Measurements from ENCODE around the gene TOMM22.
A peak's percentile ranks its signal among the peaks of the same experiment; 100 is the strongest.

The TOMM22 gene

DNA sequence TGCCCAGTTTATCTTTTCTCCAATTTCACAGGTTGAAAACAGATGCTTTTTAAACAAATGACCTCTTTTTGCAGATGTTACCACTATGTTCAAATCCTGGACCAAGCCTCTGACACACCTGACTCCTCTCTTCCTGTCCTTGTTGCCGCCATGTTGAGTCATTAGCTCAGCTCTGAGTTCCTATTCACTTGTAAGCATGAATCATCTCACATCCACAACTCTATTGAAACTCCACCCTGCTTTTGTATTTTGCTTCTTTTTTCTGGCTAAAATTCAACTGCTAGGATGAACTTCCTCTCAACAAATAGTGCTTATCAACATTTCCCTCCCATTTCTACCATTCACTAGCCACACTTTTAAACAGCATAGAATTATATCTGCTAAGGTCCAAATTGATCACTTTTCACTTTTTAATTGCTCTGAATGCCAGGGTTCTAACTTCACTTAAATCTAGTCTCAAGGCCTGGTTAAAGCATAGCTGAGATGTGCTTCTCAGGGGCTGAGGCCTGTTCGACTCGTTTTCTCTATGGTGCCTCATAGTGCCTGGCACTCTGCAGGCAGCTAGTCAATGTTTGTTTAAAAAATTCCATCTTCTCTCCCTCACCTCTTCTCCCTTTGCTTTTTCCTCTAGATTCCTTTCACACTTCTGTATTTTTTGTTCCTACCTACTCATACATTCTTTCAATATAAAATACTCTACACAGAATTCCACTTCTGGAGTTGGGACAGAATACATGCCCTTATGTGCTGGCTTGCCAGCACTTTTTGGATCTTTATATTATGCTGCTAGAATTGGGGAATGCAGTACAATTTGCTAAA is 15.1 kb downstream of the TOMM22 start:
- DNase-seq, result peak; percentile 67

DNA sequence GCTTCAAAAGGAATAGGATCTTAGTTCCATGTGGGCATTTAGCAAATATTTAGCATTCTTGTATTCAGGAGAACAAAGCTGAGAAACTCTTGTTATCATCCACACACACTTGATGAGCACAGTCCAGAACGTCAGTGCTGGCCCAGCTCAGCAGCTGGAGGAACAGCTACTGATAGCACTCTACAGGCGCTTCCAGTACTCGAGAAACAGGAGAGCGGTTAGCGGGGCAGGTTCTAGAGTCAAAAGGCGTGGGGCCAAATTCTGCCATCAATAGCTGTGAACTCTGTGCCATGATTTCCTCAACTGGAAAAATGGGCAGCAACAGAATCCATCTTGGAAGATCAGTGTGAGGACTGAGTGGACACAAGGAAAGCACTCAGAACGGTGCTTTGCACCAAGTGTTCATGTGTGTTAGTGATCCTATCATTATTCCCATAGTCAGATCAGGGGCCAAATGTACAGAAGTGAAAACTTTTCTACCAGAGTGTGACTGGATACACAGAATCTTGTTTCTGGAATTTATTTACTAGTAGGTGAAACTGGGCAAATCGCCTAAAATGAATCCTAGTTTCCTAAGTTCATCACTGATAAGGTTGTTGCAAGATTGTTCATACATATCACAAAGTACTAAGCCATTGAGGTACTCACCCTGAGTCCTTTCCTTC is 15.8 kb downstream of the TOMM22 start:
- DNase-seq, result peak; percentile 6

DNA sequence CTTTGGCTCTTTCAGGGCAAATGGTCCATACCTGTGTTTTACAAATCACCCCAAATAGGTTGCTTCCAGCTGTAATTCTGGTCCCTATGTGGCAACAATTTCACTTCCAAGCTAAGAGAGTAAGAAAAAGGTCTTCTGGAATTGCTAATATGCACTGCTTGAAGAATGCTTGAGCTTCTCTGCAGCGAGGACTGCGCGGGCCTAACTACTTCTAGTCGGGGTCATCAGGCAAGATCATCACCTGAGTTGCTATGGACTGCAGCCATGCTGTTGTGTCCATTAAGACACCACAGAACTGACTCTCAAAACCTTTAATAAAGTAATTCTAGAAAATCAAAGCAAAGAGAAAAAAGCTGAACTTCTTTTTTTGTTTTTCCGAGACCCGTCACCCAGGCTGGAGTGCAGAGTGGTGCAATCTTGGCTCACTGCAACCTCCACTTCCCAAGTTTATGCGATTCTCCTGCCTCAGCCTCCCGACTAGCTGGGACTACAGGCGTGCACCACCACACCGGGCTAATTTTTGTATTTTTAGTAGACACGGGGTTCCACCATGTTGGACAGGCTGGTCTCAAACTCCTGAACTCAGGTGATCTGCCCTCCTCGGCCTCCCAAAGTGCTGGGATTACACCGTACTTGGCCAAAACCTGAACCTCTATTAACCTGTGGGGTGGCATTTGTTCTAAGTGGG is 16.8 kb downstream of the TOMM22 start:
- DNase-seq, result no peak

DNA sequence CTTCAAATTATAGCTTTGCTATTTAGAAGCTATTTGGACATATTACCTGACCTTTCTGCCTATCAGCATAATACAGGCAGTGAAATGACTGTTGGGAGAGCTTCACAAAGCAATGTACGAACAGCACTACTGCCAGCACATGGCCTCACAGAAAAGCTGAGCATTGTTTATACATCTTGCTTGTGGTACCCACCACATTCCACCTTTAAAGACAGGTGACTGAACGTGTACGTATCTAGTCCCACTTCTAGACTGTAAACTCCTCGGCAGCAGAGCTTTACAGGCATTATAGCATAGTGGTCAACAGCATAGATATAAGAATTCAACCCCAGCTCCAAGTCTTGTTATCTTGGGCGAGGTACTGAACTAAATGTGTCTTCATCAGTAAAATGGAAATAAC is 17.4 kb downstream of the TOMM22 start:
- no peak for DNase-seq

DNA sequence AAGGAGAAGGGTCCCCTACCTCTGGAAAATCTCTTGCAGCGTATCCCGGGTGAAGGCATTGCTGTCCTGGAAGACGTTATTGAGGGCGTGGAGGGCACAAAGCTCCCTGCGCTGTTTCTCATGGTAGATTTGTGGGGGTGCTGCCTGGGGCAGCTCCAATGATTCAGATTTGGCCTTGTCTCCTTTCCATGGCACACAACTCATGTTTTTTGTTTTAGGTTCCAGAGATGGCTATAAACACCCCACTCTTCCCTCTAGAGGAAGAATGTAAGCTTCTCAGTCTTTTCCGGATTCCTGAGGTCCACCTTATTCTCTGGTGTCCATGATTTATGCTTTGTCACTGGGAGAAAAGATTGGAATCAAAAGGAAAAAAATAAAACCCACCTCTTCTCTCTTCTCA is 18.0 kb downstream of the TOMM22 start:
- DNase-seq, result peak; percentile 45

DNA sequence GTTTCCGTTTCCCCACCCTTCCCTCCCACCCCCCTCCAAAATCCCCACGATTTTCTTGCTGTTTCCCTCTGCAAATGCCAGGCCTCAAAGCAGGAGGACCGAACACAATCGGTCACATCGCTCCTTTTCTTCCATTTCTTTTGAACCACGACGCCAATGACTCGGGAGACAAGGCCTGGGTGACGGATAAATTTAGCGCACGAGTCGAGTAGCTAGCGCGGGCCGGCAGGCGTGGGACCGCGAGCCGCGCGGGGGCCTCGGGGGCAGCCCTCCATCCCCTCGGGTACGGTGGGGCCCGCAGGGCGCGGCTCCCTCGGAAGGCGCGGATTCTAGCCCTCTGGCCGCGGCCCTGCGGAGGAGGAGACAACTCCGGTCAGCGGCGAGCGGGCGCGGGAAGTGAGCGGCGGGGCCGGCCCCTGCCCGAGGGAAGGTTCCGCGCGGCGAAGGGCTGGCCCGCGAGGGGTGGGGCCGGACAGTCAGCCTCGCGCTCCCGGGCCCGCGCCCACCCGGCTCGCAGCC is 18.6 kb downstream of the TOMM22 start:
- DNase-seq, result no peak

DNA sequence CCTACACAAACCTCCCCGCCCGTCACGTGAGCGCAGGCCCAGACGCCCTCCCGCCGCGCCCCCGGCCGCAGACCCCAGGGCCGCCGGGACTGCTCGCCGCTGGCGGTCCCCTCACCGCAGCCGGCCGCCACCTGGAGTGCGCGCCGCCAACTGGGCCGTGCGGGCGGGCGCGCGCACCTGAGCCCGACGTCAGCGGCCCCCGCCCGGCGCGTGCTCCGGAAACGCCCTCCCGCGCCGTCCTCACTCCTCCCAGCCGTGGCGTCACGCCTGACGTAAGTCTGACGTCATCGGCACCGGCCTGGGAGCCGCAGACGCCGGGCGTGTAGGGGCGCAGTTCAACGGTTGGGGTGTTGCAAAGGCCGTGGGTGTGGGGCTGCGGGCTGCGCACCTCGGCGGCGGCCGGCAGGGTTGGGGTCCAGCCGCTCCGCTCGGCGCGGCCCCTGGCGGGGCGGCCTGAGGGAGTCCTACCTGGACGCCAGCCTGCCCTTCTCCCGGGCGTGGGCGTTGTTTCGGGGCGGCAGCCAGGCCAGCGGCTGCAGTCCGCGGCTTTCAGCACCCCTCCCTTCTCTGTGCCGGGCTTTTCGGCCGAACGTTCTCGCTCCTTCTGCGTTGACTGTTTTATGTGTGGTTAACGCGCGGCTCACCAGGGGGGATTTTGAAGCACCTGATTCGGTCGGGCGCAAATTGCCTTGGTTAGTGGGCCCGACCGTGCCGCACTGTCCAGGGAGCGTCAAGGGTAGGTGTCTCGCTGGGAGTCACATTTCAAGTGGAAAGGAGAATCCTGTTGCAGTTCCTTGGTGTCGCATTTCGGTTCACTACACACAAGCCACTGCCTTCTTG is 19.3 kb downstream of the TOMM22 start, which contains the start of gene JOSD1:
JOSD1 (minus strand) TSS at position 155 of the 840 bp plus-strand sequence. CDS start 956 bp downstream, outside the sequence.
- DNase-seq, result peak; percentile 94

DNA sequence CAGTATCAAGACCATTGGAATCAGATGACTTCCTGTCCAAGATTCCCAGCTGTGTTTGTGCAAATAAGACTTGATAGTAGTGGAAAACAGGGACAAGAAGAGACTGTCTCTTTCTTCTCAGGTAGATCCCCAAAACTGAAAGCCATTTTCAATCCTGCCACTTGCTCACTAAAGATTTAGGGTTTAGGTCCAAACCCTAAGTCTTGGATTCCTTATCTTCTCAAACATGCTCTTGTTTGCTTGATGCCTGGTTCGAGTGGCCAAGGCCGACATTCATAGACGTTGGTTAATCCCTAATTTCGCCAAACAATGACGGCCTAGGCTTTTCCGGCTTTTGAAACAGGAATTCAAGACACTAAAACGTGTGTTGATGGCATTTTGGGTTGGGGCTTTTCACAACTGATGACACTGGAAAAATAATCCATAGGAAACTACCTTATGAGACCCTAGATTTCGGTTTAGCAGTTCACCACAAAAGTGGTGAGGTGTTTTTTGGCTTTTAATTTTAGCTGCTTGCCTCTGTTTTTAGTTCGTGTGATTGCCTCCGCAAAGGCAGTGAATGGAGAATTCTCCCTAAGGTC is 23.0 kb downstream of the TOMM22 start:
- DNase-seq, result no peak

DNA sequence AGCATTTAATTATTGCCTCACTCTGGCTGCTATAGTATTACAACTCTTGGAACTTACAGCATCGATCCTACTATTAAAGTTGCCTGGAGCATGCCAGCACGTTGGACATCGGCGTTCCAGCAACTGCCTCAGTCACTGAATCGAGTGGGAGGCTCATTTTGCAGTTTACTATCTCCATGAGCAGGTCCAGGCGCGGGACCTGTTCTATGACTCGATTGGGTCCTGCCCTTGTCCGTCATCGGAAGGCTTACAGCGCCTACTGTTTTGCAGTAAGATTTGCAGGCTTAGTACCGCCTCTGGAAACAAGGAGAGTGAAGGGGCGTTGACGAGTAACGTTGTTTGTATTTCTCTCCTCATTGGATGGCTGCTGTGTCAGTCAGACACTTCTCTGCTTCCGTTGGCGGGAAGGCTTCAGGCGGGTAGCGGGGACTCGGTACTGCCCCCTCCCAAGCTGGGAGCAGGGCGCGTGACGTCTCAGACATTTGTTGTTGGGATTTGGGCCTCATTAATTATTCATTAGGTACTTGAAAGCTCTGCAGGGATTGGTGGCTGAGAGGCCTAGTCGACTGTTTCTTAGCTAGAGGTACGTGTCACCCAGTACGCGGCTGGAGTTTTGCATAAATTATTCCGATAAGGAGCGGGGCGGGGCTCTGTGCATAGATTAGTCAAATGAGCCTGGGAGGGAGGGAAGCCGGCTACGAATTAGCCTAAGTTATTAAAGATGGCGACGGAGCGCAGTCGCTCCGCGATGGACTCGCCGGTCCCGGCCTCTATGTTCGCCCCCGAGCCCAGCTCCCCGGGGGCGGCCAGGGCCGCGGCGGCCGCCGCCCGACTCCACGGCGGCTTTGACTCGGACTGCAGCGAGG is 23.7 kb downstream of the TOMM22 start, which contains the start of gene GTPBP1:
GTPBP1 (plus strand) TSS at position 710 of the 866 bp plus-strand sequence; CDS start at position 722, 12 bp downstream.
- peak; percentile 100 for DNase-seq

DNA sequence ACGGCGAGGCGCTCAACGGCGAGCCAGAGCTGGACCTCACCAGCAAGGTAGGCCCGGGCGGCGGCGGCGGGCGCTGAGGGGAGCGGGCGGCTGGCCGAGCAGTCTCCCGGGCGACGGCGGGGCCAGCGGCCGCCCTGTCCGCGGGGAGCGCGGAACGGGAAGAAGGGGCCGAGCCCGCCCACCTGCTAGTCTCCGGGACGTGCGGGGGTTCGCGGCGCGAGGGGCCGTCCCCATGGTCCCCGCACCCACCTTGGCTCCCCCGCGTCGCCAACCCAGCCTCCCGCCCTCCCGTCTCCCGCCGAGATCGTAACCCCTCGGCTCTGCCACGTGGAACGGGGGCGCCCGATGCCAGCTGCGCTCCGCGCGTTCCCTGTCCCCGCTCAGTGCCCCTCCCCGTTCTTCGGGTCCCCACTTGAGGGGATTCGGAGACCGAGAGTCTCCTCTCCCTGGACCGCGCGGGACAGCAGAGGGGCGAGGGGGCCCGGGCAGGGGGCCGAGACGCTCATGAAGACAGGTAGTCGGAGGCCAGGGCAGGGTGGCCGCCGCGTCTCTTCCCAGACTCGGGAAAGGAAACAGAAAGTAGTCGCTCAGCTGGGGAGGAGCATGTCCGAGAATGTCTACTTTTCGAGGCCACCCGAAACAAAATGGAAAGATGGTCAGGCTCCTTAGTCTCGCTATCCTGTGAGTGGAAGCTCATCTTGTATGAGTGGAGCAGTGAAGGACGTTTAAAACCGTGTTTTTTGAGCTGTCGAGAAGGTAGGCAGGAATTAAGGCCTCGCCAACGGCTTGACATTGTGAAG is 24.5 kb downstream of the TOMM22 start:
- peak; percentile 32 for DNase-seq

DNA sequence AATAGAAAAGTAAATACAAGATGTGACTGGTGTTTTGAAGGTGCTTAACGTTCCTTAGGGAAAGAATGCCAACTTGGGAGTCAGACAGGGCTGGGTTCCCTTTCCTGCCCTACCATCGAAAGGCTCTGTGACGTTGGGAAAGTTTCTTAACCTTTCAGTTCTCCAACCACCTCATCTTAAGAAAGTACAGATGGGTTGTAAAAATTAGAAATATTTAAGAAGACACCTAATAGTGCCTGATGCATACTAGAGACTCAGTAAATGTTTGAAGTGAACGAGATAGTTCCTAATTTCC is 25.1 kb downstream of the TOMM22 start:
- no peak for DNase-seq

DNA sequence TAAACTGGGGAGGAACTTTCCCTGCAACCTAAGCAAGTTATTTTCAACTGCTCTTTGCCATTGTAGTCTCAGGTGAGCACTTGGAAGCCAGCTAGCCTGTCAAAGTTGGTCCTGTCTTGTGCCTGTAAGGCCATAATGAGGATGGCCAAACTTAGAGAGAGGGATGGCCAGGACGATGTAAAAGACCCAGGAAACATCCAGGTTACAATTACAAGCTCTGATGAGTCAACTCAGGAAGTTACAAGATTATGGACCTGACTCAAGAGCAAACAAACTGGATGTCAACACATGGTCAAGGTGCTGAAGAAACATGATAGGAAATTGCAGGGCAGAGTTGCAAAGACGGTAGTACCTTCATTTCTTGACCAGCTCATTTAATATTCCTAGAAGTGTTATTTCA is 25.6 kb downstream of the TOMM22 start:
- DNase-seq, result no peak

DNA sequence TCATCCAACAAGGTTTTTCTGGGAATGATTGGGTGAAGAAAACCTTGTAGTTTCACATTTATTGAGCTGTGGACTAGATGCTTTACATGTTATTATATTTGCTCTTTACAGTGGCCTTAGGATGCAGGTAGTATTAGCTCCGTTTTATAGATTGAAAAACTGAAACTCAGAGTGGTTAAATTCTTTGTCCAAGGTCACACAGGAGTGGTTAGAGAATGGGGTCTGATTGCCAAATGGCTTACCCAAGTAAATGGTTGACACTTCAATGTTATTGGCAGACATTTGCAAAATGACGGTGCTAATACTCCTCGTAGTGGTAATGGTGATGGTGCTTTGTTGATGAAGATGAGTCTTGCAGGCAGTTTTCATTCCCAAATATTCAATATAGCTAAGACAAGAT is 26.2 kb downstream of the TOMM22 start:
- DNase-seq, result no peak

DNA sequence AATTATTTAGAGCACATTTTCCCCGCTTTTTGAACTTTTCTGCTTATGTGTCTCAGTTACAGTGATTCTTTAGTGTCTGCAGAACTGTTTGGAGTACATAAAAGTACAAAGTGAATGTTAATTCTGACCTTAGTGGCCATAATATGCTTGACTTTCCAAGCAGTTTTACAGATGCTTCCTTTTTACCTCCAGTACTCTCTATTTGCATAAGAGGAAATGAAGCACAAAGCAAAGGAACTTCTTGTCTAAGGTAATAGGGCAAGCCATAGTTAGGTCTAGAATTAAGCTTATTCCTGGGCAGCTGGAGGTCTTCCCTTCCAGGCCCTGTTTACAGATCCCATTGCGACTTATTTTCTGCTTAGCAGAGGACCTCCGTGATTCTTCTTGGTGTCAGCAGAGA is 27.5 kb downstream of the TOMM22 start:
- no peak for DNase-seq

DNA sequence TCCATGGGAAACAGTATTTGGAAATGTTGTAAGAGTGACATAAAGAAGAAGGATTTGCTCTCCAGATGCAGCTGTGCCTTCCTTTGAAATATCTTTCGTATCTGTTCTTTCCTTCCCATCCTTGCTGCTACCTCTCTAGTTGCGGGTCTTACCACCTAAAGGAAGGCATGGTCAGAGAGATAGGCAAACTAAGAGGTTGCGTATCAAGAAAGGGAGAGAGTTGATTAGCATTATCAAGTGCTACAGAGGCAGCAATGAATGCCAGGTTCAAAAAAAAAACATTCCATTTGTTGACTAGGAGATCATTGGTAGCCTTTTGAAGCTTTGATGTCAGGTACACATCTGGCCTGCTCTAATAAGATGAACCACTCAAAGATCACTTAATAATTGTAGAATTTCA is 28.6 kb downstream of the TOMM22 start:
- no peak for DNase-seq

DNA sequence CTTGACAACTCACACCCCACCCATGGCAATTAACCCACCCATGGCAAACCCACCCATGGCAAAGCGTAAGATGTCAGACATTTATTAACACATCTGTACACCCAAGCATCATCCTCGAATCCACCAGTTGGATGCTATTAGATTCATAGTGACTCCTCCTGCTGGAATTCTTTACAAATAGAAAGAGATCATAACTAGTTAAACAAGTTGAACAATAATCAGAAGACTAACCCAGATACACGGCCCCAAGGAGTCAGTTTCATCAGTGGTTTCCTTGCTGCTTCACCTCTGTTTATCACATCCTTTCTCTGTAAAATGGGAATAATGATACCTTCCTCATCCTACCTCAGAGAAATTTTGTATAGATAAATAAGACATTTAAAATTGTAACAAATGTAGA is 29.1 kb downstream of the TOMM22 start:
- no peak for DNase-seq

DNA sequence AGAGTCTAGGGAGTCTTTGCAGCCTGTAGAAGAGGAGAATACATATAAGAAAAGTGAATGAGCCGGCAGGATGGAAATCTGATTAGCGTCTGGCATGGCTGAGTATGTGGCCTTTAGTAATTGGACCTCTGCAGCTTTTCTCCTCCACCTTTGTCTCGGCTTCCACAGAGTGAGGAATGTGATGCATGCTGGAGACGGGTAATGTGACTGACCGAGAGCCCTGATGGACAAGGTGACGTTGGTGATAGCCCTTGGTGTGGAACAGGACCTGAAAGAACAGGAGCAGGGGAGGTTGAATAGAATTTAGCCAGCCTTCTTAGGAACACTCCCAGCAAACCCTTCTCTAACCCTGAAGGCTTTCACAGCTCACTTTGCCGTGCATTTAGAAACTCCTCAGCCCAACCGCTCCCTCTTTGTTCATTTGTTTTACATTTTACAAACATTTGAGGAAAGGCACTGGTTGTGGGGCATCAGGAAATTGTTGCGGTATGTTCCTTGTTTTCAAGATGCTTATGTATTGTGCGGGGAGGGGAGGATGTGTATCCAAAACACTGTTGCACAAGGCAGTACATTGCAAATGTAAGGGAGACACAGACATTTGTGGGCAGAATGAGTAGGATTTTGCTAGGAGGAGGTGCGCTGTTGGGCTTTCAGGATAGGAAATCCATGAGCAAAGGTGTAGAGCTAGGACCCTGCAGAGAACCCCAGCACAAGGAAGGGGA is 30.9 kb downstream of the TOMM22 start:
- no peak for DNase-seq

DNA sequence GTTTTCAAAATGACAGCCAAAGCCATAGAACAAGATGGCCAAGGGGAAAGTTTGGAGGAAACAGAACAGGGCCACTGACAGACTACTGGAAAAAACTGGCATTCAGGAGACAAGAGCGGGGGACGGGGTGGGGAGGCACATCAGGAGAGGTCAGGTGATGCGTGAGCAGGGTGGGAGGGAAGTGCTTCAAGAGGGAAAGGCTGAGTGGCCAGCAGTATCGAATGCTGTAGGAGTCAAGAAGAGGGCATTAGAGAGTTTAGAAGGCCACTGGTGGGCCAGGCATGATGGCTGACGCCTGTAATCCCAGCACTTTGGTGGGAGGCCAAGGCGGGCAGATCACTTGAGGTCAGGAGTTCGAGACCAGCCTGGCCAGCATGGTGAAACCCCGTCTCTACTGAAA is 32.2 kb downstream of the TOMM22 start:
- no peak for DNase-seq

DNA sequence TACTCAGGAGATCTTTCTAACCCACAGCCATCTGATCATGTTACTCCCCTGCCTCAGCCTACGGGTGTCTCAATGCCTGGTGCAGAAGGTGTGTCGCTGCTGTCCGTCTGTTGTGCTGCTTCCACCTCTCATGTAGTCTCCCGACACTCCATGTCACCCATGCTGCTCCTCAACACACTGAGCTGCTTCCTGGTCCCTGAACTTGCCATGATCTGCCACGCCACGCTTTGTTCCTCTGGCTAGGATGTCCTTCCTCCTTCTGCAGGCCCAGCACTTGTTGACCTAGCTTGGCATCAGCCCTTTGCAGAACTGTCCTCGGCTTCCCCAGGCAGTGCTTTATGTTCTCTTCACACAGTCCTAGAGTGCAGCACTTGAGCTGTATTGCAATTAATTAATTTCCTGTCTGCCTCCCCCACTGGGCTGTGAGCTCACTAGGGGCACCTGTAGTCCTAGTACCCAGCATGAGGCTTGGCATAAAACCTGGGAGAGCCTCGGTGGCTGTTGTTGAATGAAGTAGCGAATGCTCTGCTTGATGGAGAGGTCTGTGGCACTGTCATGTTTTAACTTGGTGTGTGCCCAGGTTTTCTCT is 33.5 kb downstream of the TOMM22 start:
- no peak for DNase-seq

All from fibroblast of skin of scalp (primary cell).